HEK293T (cell line): ENCODE data around the gene GORASP2.

ENCODE experiments used
- ARNT ChIP-seq: fragments of 450-650 bp; IDR thresholded peaks from 2 replicates; pipeline ENCODE4 v1.6.1; 2017; ENCODE audit warnings: mild to moderate bottlenecking
- BHLHE40 ChIP-seq: fragments of 450-650 bp; IDR thresholded peaks from 2 replicates; pipeline ENCODE4 v1.6.1; 2016; ENCODE audit warnings: mild to moderate bottlenecking, moderate library complexity, borderline replicate concordance
- CTBP1 ChIP-seq: fragments of 450-650 bp; IDR thresholded peaks from 2 replicates; pipeline ENCODE4 v1.6.1; 2016; ENCODE audit warnings: borderline replicate concordance
- ELF4 ChIP-seq: fragments of 450-650 bp; IDR thresholded peaks from 2 replicates; pipeline ENCODE4 v1.6.1; 2017; ENCODE audit warnings: antibody characterized with exemption
- FOXA1 ChIP-seq: fragments of 450-650 bp; IDR thresholded peaks from 2 replicates; pipeline ENCODE4 v1.6.1; 2016; ENCODE audit warnings: mild to moderate bottlenecking
- FOXK2 ChIP-seq: fragments of 450-650 bp; IDR thresholded peaks from 2 replicates; pipeline ENCODE4 v1.6.1; 2016; ENCODE audit warnings: mild to moderate bottlenecking
- FOXM1 ChIP-seq: fragments of 450-650 bp; IDR thresholded peaks from 2 replicates; pipeline ENCODE4 v1.6.1; 2017; ENCODE audit warnings: mild to moderate bottlenecking, borderline replicate concordance
- LEF1 ChIP-seq: fragments of 450-650 bp; IDR thresholded peaks from 2 replicates; pipeline ENCODE4 v1.6.1; 2017; ENCODE audit warnings: mild to moderate bottlenecking, borderline replicate concordance
- PKNOX1 ChIP-seq: fragments of 450-650 bp; IDR thresholded peaks from 2 replicates; pipeline ENCODE4 v1.6.1; 2016
- SP1 ChIP-seq: fragments of 450-650 bp; IDR thresholded peaks from 2 replicates; pipeline ENCODE4 v1.6.1; 2017
- SUZ12 ChIP-seq: fragments of 450-650 bp; IDR thresholded peaks from 2 replicates; pipeline ENCODE4 v1.6.1; 2016; ENCODE audit warnings: mild to moderate bottlenecking
- ZNF384 ChIP-seq: fragments of 450-650 bp; IDR thresholded peaks from 2 replicates; pipeline ENCODE4 v1.6.1; 2016

GRCh38 chr2:171016125-171016524, 87.1 kb downstream of the GORASP2 start:
- TF ChIP-seq FOXM1 (no peak), SUZ12 (no peak), SP1 (no peak), LEF1 (no peak), FOXK2 (no peak), BHLHE40 (no peak), ARNT (no peak), FOXA1 (no peak), PKNOX1 (no peak), CTBP1 (no peak), ELF4 (no peak), ZNF384 (no peak)
